ENCODE results near the gene WDR83.
"Not testable (repeated sequence)": the region's sequence is repeated elsewhere in the genome, so short reads cannot be mapped to it uniquely, and the experiment has no call there.

The WDR83 gene, protein sequence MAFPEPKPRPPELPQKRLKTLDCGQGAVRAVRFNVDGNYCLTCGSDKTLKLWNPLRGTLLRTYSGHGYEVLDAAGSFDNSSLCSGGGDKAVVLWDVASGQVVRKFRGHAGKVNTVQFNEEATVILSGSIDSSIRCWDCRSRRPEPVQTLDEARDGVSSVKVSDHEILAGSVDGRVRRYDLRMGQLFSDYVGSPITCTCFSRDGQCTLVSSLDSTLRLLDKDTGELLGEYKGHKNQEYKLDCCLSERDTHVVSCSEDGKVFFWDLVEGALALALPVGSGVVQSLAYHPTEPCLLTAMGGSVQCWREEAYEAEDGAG

DNA sequence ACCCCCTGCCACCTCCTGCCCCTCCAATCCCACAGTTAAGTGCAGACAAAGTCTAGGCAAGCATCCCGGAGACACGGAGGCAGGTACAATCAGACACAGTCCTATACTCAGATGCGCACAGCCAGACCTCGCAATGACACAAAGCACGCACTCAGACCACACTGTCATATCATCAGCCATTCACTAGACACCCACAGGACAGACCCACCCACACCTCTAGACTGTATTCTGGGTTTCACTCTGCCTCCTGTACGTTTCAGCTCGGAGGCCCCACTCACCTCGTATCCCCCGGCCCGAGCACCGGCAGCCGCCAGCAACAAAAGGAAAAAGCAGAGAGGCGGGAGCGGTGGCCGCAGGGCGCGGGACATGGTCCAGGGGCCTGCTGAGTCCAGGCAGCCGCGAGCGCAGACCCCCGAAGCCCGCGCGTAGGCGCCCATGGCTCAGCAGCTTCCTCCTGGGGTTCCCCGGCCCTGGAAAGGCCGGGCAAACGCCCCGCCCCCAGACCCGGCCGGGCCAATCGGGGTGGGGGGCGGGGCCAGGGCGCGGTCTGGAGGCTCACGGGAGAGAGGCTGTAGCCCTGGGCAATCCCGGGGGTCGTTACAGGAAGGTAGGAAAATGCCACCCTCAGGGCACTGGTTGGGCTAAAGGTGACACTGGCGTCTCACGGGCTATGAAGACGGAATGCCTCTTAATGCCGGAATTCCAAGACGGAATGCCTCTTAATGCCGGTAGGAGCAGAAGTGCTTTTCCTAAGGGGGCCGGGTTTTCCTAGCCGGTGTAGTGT lies at the start of gene WDR83, which contains the start of gene MAN2B1:
TSS of gene WDR83 (plus strand) at position 543 of the 784 bp plus-strand sequence. CDS start 2,984 bp downstream, outside the sequence.
TSS of gene MAN2B1 (minus strand) at position 478 of the 784 bp plus-strand sequence. CDS start at position 437, 41 bp downstream.
- DNase-seq, result peak; percentile 19

DNA sequence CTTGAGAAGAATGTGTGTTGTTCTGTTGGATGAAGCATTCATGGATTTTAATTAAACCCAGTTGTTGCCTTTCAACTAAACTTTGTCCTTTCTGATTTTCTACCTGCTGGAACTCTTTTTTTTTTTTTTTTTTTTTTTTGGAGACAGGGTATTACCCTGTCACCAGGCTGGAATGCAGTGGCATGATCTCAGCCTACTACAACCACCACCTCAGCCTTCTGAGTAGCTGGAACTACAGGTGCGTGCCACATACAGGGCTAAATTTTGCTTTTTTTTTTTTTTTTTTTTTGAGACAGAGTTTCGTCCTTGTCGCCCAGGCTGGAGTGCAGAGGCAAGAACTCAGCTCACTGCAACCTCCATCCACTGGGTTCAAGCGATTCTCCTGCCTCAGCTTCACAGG lies 49.0 kb upstream of the WDR83 start:
- no peak for DNase-seq

GRCh38 chr19:12621253-12622024 lies 45.2 kb upstream of the WDR83 start:
- not testable (repeated sequence) for DNase-seq

- no peak for DNase-seq
Observed at GRCh38 chr19:12623361-12624031, 43.1 kb upstream of the WDR83 start.

GRCh38 chr19:12626958-12627357 lies 39.6 kb upstream of the WDR83 start:
- no peak for DNase-seq

DNA sequence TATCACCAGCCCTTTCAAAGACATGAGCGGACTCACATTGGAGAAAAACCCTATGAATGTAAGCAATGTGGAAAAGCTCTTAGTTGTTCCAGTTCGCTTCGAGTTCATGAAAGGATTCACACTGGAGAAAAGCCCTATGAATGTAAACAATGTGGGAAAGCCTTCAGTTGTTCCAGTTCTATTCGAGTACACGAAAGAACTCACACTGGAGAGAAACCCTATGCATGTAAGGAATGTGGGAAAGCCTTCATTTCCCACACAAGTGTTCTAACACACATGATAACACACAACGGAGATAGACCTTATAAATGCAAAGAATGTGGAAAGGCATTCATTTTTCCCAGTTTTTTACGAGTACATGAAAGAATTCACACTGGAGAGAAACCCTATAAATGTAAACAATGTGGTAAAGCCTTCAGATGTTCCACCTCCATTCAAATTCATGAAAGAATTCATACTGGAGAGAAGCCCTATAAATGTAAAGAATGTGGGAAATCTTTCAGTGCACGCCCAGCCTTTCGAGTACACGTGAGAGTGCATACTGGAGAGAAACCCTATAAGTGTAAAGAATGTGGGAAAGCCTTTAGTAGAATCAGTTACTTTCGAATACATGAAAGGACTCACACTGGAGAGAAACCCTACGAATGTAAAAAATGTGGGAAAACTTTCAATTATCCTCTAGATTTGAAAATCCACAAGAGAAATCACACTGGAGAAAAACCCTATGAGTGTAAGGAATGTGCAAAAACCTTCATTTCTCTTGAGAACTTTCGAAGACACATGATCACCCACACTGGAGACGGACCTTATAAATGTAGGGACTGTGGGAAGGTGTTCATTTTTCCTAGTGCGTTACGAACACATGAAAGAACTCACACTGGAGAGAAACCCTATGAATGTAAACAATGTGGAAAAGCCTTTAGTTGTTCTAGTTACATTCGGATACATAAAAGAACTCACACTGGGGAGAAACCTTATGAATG lies 38.3 kb upstream of the WDR83 start:
- DNase-seq, result no peak

- DNase-seq, result no peak
Observed at GRCh38 chr19:12629215-12629614, 37.4 kb upstream of the WDR83 start.

GRCh38 chr19:12636631-12637030 lies 30.0 kb upstream of the WDR83 start:
- no peak for DNase-seq

DNA sequence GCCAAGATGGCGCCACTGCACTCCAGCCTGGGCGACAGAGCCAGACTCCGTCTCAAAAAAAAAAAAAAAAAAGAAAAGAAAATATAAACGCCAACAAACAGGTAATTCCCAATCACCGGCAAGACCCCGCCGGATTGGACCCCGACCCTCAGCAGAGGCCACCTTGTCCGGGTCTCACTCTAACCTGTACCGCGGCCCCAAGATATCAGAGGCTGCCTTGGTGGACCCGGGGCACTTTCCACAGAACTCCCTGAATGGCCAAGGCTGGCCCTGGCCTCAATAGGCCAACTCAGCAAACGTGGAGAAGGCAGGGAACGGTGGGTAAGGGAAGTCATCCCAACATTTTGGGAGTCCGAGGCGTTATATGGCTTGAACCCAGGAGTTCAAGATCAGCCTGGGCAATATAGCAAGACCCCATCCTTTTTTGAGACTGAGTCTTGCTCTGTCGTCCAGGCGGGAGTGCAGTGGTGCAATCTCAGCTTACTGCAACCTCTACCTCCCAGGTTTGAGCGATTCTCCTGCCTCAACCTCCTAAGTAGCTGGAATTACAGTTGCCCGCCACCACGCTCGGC lies 27.9 kb upstream of the WDR83 start:
- no peak for DNase-seq

DNA sequence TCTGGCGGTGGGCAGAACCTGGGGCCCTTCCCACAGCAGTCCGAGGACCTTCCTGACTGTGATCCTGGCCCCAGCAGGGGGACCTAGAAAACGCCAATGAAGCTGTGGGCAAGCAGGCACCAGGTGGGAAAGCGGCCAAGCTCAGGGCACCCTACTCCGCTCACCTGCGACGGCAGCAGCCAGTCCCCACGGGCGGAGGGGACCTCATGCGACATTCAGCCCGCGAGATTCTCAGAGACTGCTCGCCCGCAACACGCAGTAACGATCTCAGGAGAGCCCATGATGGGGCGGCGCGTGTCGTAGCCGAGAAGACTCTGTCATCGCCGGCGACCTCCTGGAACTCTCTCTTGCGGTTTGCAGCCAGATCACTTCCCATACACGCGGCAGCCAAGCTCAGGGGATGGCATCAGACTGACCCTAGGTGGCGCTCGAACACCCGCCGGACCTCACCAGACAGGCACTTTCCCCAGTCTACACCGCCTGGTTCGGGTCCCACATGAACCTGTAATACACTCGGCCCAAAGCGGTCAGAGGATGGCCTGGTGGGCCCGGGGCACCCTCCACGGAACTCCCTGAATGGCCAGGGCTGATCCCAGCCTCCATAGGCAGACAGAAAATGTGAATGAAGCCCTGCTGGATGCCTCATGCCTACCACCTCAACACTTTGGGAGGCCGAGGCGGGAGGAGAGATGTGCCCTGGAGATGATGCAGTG lies 26.6 kb upstream of the WDR83 start:
- DNase-seq, result peak; percentile 59

DNA sequence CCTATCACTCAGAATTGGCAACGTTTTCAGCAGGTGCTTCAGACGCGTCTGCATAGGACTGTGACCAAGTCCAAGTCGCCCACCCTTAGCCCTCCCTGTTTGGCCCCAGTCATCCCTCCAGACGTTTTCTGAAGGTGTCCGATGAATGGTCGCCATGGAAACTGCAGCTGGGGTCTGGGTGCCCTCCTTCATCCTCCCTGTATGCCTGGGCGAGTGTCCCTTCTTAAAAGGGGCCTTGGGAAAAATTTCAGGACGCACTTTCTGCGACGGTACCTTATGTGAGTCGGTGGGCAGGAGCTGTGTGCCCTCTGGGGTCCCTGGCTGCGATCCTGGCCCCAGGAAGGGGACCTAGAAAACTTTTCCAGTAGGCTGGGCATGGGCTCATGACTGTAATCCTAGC lies 25.2 kb upstream of the WDR83 start:
- no peak for DNase-seq

GRCh38 chr19:12642506-12642905 lies 24.1 kb upstream of the WDR83 start:
- DNase-seq, result no peak

GRCh38 chr19:12643716-12644115 lies 22.9 kb upstream of the WDR83 start:
- DNase-seq, result not testable (repeated sequence)

DNA sequence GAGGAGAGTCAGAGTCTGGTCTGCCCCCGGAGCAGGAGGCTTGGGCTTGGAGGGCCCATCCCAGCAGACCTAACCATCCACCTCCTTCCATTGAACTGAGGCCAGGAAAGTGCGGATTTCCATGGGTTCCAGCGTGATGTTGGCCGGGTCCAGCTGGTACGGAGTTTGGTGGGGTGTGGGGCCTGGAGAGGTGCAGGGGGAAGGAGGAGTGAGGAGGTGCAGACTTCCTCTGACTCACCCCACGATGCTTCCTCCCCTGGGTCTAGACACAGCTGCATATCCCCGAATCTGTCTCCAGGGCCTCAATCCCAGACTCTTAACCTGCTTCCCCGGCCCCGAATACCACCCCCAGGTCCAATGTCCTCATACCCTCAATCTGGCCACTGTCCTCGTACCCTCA lies 20.1 kb upstream of the WDR83 start:
- DNase-seq, result no peak

DNA sequence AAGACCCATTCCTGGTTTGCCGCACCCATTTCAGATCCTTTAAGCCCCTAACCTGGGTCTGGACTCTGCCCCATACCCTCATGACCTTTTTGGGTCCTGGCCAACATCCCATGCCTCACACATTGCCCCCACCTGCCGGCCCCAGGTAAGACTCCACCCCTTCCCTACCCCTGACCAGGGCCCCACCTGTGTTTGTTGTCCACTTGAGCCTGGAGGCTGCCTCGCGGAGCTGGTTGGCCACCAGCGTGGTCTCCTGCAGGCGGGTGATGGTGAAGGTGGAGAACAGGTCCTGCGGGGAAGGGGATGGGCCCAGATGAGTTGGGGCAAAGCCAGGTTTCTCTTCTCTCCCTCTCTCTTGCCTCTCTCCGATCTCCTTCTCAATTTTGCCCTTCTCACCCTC lies 19.6 kb upstream of the WDR83 start:
- no peak for DNase-seq

DNA sequence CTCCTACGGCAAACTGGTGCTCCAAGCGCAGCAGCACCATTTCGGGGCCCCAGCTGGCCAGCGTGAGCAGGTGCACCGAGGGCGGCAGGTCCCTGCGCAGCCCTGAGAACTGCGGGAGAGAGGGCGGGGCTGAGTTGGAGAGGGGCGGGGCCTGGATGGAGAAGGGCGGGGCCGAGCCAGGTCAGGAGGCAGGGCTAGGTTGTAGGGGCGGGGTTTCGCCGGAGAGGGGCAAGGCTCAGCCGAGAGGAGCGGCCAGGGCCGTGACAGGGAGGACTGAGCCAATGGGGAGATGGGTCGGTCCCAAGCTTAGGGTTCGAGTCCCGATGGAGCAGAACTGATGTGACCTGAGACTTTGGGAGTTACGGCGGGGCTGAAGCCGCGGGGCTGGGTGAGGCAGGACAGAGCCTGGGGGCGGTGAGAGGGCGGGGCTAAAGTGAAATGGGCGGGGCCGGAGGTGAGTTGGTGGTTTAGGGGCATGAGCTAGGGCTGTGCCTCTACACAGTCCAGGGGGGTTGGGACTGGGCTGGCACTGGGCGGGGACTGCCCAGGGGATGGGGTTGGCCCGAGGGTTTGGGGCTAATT lies 19.0 kb upstream of the WDR83 start:
- DNase-seq, result peak; percentile 81

DNA sequence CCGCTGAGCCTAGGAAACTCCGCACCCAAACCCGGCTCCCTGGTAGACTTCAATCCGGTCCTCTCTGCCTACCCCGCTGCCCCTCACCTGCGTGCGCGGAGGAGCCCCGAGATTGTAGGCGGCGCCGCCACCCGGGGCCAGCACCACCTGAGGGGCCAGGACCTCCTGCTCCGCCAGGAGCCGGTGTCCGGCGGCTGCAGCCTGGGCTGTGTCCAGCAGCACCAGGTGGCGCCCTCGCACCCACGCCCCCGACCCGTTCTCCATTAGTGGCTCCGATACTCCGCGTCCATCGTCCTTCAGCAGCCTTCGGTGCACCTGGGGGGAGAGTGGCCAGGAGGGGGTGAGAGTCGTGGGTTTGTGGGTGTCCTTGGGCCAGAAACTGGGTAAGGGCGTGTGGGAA lies 18.5 kb upstream of the WDR83 start:
- no peak for DNase-seq

DNA sequence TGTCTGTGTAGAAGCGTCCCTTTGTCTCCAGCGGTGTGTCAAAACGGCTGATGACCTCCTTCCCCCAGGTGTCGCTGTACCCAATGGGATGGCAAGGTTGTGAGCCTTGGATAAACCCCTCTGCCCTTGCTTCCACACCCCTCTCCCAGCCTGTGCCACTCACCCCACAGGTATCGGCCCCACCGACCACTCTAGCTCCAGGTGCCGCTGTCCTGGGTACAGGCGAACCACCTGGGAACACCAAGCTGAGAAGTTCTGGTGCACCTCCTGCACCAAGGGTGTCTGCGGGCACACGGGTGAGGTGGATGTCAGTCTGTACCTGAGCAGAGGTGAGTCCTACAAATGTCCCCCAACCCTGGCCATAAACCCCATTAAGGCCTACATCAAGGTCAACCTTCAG lies 16.7 kb upstream of the WDR83 start:
- DNase-seq, result no peak

GRCh38 chr19:12652219-12652618 lies 14.4 kb upstream of the WDR83 start:
- no peak for DNase-seq

- no peak for DNase-seq
Observed at GRCh38 chr19:12655546-12655945, 11.1 kb upstream of the WDR83 start.

Measured in NCI-H2029 treated with DMSO at 0.1 percent for 48 hours (cell line).